WTC11 (cell line): ENCODE data around the gene CDH13. TPM values are rescaled to one million over a fixed set of nuclear protein-coding genes. Genes with fewer than 3 reads are reported as not detected.

Experiments used
- ATAC-seq: fragments of 200-7000 bp; cut with Tn5 transposase; 2 replicates; pipeline ENCODE4 v1.10.0; 2021; ENCODE audit warnings: mild to moderate bottlenecking, moderate library complexity
- CTCF ChIA-PET: fragments of 300-600 bp; sonication (Branson Sonifier 250); formaldehyde crosslinking; loops from one replicate; lab custom pipeline; 2021; ENCODE audit warnings: antibody characterized with exemption; lab: Charles Lee
- POLR2A ChIA-PET: fragments of 350-600 bp; sonication (Branson Sonifier 250); formaldehyde crosslinking; loops from one replicate; lab custom pipeline; 2021; ENCODE audit warnings: antibody characterized with exemption; lab: Charles Lee
- DNase-seq: peaks from one replicate; pipeline ENCODE4 v3.0.0; 2021; ENCODE audit warnings: low spot score
- H3K27ac Mint-ChIP-seq: 2 replicates; pipeline ENCODE4 v1.8.0; 2021; ENCODE audit warnings: mixed read lengths
- H3K27me3 Mint-ChIP-seq: 2 replicates; pipeline ENCODE4 v1.8.0; 2021; ENCODE audit warnings: low read depth, mild to moderate bottlenecking, moderate library complexity, mixed read lengths
- H3K36me3 Mint-ChIP-seq: 2 replicates; pipeline ENCODE4 v1.8.0; 2021; ENCODE audit warnings: mixed read lengths
- H3K4me1 Mint-ChIP-seq: 2 replicates; pipeline ENCODE4 v1.8.0; 2022; ENCODE audit warnings: mixed read lengths
- H3K4me3 Mint-ChIP-seq: 2 replicates; pipeline ENCODE4 v1.8.0; 2021; ENCODE audit warnings: mild to moderate bottlenecking, moderate library complexity, mixed read lengths
- H3K9me3 Mint-ChIP-seq: 2 replicates; pipeline ENCODE4 v1.8.0; 2021; ENCODE audit warnings: mixed read lengths
- ELF4 ChIP-seq: sonication (generic); formaldehyde crosslinking; IDR thresholded peaks from 2 replicates; pipeline ENCODE4 v1.8.1; 2022; ENCODE audit warnings: low read depth, mild to moderate bottlenecking, moderate library complexity, missing genetic modification reagents
- ETV6 ChIP-seq: sonication (generic); formaldehyde crosslinking; IDR thresholded peaks from 2 replicates; pipeline ENCODE4 v1.8.1; 2022; ENCODE audit warnings: mild to moderate bottlenecking, missing genetic modification reagents
- GTF2I ChIP-seq: fragments of 250-450 bp; sonication (Bioruptor Pico); conservative IDR thresholded peaks from 2 replicates; pipeline ENCODE4 v1.4.0; 2021; ENCODE audit warnings: mild to moderate bottlenecking
- HMGA2 ChIP-seq: fragments of 250-450 bp; sonication (Bioruptor Pico); IDR thresholded peaks from 2 replicates; pipeline ENCODE4 v1.4.0; 2021; ENCODE audit warnings: mild to moderate bottlenecking, moderate library complexity
- NFYB ChIP-seq: sonication (generic); formaldehyde crosslinking; conservative IDR thresholded peaks from 2 replicates; pipeline ENCODE4 v1.8.0; 2022; ENCODE audit warnings: low read depth, missing genetic modification reagents
- PRRX2 ChIP-seq: fragments of 250-450 bp; sonication (Bioruptor Pico); IDR thresholded peaks from 2 replicates; pipeline ENCODE4 v1.8.0; 2021; ENCODE audit warnings: mild to moderate bottlenecking
- RORB ChIP-seq: fragments of 250-450 bp; sonication (Bioruptor Pico); IDR thresholded peaks from 2 replicates; pipeline ENCODE4 v1.9.0; 2021; ENCODE audit warnings: mild to moderate bottlenecking
- SOX15 ChIP-seq: fragments of 250-450 bp; sonication (Bioruptor Pico); IDR thresholded peaks from 2 replicates; pipeline ENCODE4 v1.9.0; 2021; ENCODE audit warnings: mild to moderate bottlenecking
- TP53 ChIP-seq: sonication (generic); formaldehyde crosslinking; IDR thresholded peaks from 2 replicates; pipeline ENCODE4 v1.8.1; 2023; ENCODE audit warnings: mild to moderate bottlenecking, missing genetic modification reagents
- ZBTB21 ChIP-seq: sonication (generic); formaldehyde crosslinking; IDR thresholded peaks from 2 replicates; pipeline ENCODE4 v1.8.1; 2023; ENCODE audit warnings: mild to moderate bottlenecking, missing genetic modification reagents, borderline replicate concordance
- total RNA-seq: library from RNA; stranded (reverse); gene quantifications from 3 replicates; pipeline ENCODE4 v1.2.3, GENCODE V29; 2021
- TF ChIP-seq, protein P1 (sequence below): sonication (generic); formaldehyde crosslinking; IDR thresholded peaks from 2 replicates; pipeline ENCODE4 v1.8.0; 2023; ENCODE audit warnings: missing genetic modification reagents
- TF ChIP-seq, protein P2 (sequence below): fragments of 250-450 bp; sonication (Bioruptor Pico); conservative IDR thresholded peaks from 2 replicates; pipeline ENCODE4 v1.9.0; 2021; ENCODE audit warnings: mild to moderate bottlenecking
- TF ChIP-seq, protein P3 (sequence below): sonication (generic); formaldehyde crosslinking; conservative IDR thresholded peaks from 2 replicates; pipeline ENCODE4 v1.8.1; 2022; ENCODE audit warnings: mild to moderate bottlenecking, missing genetic modification reagents
- TF ChIP-seq, protein P4 (sequence below): fragments of 250-450 bp; sonication (Bioruptor Pico); IDR thresholded peaks from 2 replicates; pipeline ENCODE4 v1.9.0; 2021; ENCODE audit warnings: mild to moderate bottlenecking
- TF ChIP-seq, protein P5 (sequence below): fragments of 250-450 bp; sonication (Bioruptor Pico); IDR thresholded peaks from 2 replicates; pipeline ENCODE4 v1.9.0; 2021; ENCODE audit warnings: mild to moderate bottlenecking, borderline replicate concordance
- TF ChIP-seq, protein P6 (sequence below): sonication (generic); formaldehyde crosslinking; IDR thresholded peaks from 2 replicates; pipeline ENCODE4 v1.8.0; 2022; ENCODE audit warnings: mild to moderate bottlenecking, missing genetic modification reagents
- TF ChIP-seq, protein P7 (sequence below): sonication (generic); formaldehyde crosslinking; IDR thresholded peaks from 2 replicates; pipeline ENCODE4 v1.8.1; 2022; ENCODE audit warnings: missing genetic modification reagents, borderline replicate concordance

The CDH13 gene
- total RNA-seq, 1 experiment from 2014 or later: 0.81 TPM

DNA sequence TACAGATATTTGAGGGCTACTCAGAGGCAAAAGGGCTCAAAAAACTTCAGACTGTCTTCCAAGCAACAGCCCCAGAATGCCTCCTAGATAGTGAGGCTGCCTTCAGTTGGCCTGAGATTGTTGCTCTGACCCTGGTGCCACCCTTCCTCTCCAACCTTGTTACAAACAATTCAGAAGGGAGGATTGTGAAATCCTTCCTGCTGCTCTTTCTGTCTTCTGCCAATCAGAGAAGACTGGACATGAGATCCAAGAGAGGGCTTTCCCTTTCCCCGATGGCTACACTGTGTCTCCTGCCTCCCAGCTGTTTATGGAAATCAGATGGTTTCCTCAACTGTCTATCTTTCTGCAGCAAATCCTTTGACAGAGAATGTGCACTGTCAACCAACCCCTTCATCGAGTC lies 419.9 kb downstream of the CDH13 start:
- H3K4me3 Mint-ChIP-seq: no peak overlapping the region
- CTCF ChIA-PET: no interaction called here

More for the DNA sequence above, 419.9 kb downstream of the CDH13 start:
- Mint-ChIP-seq H3K27me3 (no peaks in the 10 kb centered on the region), H3K9me3 (peaks cover 27% of the 10 kb centered on the region), H3K36me3 (no peaks in the 10 kb centered on the region), H3K4me1 (no peaks in the 10 kb centered on the region), H3K27ac (no peak overlapping the region)
- TF ChIP-seq ELF4 (CRISPR knock-in tag): no peak
- TF ChIP-seq, protein P1, sequence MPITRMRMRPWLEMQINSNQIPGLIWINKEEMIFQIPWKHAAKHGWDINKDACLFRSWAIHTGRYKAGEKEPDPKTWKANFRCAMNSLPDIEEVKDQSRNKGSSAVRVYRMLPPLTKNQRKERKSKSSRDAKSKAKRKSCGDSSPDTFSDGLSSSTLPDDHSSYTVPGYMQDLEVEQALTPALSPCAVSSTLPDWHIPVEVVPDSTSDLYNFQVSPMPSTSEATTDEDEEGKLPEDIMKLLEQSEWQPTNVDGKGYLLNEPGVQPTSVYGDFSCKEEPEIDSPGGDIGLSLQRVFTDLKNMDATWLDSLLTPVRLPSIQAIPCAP: no peak
- TF ChIP-seq, protein P2, sequence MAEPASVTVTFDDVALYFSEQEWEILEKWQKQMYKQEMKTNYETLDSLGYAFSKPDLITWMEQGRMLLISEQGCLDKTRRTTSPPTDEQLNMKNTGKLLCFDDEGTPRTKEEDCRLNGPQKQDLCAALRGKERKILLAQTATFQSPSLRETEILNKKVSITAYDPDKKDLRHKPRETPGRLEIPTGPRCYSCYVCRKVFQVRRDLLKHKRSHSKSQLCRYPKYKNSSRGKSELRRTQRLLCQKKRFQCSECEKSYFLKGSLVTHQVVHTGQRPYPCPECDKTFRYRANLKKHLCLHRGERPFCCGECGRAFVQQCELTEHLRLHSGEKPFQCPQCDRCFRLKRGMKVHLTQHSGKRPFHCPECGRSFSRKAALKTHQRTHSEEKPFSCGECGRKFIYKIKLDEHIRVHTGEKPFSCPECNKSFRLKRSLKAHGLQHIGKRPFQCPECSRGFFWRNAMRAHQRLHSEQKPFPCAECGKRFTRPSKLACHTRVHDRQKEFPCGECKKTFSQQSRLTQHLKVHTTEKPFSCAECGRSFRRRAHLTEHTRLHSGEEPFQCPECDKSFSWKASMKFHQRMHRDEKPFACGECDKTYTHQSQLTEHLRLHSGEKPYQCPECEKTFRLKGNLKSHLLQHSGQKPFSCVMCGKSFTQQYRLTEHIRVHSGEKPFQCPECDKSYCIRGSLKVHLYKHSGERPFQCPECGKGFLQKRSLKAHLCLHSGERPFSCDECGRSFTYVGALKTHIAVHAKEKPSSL: no peak
- no peak for TF ChIP-seq PRRX2
- no peak for TF ChIP-seq SOX15 (CRISPR knock-in tag)
- no peak for TF ChIP-seq NFYB (CRISPR knock-in tag)
- TF ChIP-seq, protein P3, sequence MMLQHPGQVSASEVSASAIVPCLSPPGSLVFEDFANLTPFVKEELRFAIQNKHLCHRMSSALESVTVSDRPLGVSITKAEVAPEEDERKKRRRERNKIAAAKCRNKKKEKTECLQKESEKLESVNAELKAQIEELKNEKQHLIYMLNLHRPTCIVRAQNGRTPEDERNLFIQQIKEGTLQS: no peak
- no peak for TF ChIP-seq RORB
- TF ChIP-seq, protein P4, sequence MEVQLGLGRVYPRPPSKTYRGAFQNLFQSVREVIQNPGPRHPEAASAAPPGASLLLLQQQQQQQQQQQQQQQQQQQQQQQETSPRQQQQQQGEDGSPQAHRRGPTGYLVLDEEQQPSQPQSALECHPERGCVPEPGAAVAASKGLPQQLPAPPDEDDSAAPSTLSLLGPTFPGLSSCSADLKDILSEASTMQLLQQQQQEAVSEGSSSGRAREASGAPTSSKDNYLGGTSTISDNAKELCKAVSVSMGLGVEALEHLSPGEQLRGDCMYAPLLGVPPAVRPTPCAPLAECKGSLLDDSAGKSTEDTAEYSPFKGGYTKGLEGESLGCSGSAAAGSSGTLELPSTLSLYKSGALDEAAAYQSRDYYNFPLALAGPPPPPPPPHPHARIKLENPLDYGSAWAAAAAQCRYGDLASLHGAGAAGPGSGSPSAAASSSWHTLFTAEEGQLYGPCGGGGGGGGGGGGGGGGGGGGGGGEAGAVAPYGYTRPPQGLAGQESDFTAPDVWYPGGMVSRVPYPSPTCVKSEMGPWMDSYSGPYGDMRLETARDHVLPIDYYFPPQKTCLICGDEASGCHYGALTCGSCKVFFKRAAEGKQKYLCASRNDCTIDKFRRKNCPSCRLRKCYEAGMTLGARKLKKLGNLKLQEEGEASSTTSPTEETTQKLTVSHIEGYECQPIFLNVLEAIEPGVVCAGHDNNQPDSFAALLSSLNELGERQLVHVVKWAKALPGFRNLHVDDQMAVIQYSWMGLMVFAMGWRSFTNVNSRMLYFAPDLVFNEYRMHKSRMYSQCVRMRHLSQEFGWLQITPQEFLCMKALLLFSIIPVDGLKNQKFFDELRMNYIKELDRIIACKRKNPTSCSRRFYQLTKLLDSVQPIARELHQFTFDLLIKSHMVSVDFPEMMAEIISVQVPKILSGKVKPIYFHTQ (CRISPR knock-in tag): no peak
- TF ChIP-seq, protein P5, sequence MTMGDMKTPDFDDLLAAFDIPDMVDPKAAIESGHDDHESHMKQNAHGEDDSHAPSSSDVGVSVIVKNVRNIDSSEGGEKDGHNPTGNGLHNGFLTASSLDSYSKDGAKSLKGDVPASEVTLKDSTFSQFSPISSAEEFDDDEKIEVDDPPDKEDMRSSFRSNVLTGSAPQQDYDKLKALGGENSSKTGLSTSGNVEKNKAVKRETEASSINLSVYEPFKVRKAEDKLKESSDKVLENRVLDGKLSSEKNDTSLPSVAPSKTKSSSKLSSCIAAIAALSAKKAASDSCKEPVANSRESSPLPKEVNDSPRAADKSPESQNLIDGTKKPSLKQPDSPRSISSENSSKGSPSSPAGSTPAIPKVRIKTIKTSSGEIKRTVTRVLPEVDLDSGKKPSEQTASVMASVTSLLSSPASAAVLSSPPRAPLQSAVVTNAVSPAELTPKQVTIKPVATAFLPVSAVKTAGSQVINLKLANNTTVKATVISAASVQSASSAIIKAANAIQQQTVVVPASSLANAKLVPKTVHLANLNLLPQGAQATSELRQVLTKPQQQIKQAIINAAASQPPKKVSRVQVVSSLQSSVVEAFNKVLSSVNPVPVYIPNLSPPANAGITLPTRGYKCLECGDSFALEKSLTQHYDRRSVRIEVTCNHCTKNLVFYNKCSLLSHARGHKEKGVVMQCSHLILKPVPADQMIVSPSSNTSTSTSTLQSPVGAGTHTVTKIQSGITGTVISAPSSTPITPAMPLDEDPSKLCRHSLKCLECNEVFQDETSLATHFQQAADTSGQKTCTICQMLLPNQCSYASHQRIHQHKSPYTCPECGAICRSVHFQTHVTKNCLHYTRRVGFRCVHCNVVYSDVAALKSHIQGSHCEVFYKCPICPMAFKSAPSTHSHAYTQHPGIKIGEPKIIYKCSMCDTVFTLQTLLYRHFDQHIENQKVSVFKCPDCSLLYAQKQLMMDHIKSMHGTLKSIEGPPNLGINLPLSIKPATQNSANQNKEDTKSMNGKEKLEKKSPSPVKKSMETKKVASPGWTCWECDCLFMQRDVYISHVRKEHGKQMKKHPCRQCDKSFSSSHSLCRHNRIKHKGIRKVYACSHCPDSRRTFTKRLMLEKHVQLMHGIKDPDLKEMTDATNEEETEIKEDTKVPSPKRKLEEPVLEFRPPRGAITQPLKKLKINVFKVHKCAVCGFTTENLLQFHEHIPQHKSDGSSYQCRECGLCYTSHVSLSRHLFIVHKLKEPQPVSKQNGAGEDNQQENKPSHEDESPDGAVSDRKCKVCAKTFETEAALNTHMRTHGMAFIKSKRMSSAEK: no peak
- TF ChIP-seq ETV6 (CRISPR knock-in tag): no peak
- TF ChIP-seq, protein P6, sequence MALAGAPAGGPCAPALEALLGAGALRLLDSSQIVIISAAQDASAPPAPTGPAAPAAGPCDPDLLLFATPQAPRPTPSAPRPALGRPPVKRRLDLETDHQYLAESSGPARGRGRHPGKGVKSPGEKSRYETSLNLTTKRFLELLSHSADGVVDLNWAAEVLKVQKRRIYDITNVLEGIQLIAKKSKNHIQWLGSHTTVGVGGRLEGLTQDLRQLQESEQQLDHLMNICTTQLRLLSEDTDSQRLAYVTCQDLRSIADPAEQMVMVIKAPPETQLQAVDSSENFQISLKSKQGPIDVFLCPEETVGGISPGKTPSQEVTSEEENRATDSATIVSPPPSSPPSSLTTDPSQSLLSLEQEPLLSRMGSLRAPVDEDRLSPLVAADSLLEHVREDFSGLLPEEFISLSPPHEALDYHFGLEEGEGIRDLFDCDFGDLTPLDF (CRISPR knock-in tag): no peak
- TF ChIP-seq TP53: no peak
- no peak for TF ChIP-seq HMGA2 (CRISPR knock-in tag)
- TF ChIP-seq ZBTB21 (CRISPR knock-in tag): no peak
- TF ChIP-seq, protein P7, sequence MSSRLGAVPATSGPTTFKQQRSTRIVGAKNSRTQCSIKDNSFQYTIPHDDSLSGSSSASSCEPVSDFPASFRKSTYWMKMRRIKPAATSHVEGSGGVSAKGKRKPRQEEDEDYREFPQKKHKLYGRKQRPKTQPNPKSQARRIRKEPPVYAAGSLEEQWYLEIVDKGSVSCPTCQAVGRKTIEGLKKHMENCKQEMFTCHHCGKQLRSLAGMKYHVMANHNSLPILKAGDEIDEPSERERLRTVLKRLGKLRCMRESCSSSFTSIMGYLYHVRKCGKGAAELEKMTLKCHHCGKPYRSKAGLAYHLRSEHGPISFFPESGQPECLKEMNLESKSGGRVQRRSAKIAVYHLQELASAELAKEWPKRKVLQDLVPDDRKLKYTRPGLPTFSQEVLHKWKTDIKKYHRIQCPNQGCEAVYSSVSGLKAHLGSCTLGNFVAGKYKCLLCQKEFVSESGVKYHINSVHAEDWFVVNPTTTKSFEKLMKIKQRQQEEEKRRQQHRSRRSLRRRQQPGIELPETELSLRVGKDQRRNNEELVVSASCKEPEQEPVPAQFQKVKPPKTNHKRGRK (CRISPR knock-in tag): no peak
- no peak for TF ChIP-seq GTF2I (CRISPR knock-in tag)
- ATAC-seq: no peak
- POLR2A ChIA-PET: no interaction called here
- DNase-seq: no peak
